ENCODE results near the gene GNAZ.

GRCh38 chr22:23101524-23101923 is 31.2 kb downstream of the GNAZ start:
- TF ChIP-seq ZSCAN20 (CRISPR knock-in tag; IDR thresholded peaks at IDR 0.05) (no peak), EP300 (IDR thresholded peaks at IDR 0.05) (no peak), CTCF (IDR thresholded peaks at IDR 0.05) (no peak), RAD21 (conservative IDR thresholded peaks at IDR 0.05 in 1 of 2, IDR thresholded peaks at IDR 0.05 in 1 of 2) (no peak), CEBPB (IDR thresholded peaks at IDR 0.05) (no peak), HOXA7 (CRISPR knock-in tag; IDR thresholded peaks at IDR 0.05) (no peak)

Measured in A549 (cell line).